ENCODE measurements around the gene OR6B3. TPM values are rescaled to one million over a fixed set of nuclear protein-coding genes. Genes with fewer than 3 reads are reported as not detected.

OR6B3 gene
- total RNA-seq, result not detected in 2 replicates

DNA sequence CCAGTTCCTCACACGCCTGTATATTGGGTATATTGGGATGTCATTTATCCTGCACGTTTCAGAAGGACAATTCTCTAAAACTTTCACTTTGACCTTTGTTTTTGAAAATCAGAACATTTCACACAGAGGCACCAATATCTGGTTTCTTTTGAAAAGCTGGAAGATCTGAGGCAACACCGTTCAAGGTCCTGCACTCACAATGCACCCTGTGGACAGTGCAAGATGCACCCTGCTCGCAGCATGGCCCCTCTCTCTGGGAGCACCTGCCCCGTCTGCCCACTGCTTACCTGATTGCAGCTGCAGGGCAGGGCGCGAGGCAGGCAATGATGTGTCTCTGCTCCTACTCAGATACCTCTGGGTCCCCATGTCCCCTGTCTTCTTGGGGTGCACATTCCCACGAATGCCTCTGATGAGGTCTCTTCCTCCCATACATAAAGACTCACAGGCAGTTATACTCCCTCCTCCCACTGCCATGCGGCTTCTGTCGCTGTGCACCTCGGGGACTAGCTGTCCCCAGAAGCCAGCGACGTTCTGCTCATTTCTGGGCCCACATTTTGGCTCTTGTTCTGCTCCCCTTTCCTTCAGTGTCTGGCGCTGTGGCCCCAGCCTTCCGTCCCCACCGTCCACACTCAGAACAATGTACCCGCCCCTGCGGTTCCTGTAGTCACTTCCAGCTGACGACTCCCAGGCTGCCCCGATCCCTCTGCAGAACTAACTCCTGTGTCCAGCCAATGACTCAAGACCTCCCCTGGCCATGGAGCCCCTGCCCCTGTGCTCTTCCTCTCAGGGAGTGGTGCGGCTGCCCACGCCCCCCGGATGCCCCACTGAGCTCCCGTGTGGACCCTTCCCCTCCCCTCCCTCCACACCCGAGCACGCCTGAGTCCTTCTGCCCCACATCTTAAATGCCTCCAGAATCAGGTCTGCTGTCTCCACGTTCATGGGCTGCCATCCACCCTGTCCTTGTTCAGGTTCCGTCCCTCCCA is at the start of gene OR6B3:
Gene OR6B3 (minus strand): TSS at position 349 of the 983 bp plus-strand sequence.

DNA sequence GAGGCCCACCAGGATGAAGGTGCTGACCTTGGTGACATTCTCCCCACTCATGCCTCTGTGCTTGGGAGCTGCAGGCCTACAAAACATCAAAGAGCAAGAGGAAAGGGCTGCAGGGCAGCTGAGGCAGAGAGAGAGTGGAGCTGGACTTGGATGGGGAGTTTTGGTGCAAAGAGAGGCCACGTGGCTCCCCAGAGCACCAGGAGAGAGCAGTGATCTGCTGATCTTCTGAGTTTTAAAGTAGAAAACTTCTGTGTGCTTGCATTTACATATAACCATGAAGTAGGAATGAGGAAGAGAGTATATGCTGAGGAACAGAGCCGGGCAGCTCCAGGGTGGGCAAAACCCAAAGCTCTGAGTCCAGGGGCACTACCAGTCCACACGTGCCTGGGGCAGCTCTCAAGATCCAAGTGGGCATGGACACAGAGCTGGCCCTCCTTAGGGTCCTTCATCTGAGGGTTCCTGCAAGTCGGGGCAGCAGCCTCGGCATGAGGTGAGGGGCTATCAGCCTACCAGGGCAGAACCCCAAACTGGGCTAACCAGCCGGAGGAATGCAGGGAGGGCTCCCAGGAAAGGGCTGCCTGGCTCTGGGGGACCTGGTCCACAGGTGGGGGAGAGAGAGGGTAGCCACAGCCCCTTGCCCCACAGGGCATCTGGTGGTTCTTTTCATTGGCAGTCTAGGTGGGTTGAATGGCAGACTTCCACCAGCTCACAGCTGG is 22.8 kb downstream of the OR6B3 start, which contains the start of gene OR6B2:
Gene OR6B2 (minus strand): TSS at position 51 of the 716 bp plus-strand sequence. CDS start 0 bp downstream, at position 51.

Other genes starting within 250 kb of the OR6B3 start
- 104 and 119 TPM in 2 replicates for gene NDUFA10, start 28.2 kb downstream of the OR6B3 start, total RNA-seq
- gene OR6B2, start 23.1 kb downstream of the OR6B3 start, total RNA-seq, result not detected in 2 replicates
- 25.4 and 36.1 TPM in 2 replicates for gene COPS9, start 82.8 kb upstream of the OR6B3 start, total RNA-seq
- gene OTOS, start 87.1 kb upstream of the OR6B3 start, total RNA-seq, result not detected in 2 replicates

All from tracheal epithelial cell (primary cell).